Measurements from ENCODE around the gene OTUD5. TPM values are rescaled to one million over a fixed set of nuclear protein-coding genes. Genes with fewer than 3 reads are reported as not detected.

Gene OTUD5
- total RNA-seq, 2 donors from 2014 or later: 75.8 to 79.9 TPM

GRCh38 chrX:48966796-48967579 lies 9.6 kb upstream of the OTUD5 start:
- no peaks in the 10 kb centered on the region for H3K9me3 Mint-ChIP-seq
- no peak overlapping the region for H3K4me3 Mint-ChIP-seq
- peaks cover 0 to 3% of the 10 kb centered on the region in 2 donors for H3K27me3 Mint-ChIP-seq
- ATAC-seq (no peak), DNase-seq (ENCODE audit: low spot score) (no peak)
- no peaks in the 10 kb centered on the region for H3K36me3 Mint-ChIP-seq
- no peak overlapping the region for H3K27ac Mint-ChIP-seq
- H3K4me1 Mint-ChIP-seq (ENCODE audit: low read depth in 2 of 2): no peaks in the 10 kb centered on the region

GRCh38 chrX:48965959-48966358 lies 8.6 kb upstream of the OTUD5 start:
- Mint-ChIP-seq H3K9me3 (no peaks in the 10 kb centered on the region), H3K27me3 (peaks cover 0 to 3% of the 10 kb centered on the region in 2 donors), H3K4me3 (no peak overlapping the region), H3K27ac (no peak overlapping the region), H3K4me1 (ENCODE audit: low read depth in 2 of 2) (no peaks in the 10 kb centered on the region), H3K36me3 (no peaks in the 10 kb centered on the region)
- DNase-seq (ENCODE audit: low spot score): no peak
- ATAC-seq: no peak

- H3K4me3 Mint-ChIP-seq: no peak overlapping the region
- DNase-seq (ENCODE audit: low spot score) (no peak), ATAC-seq (no peak)
- peaks cover 7 to 24% of the 10 kb centered on the region in 2 donors for H3K4me1 Mint-ChIP-seq (ENCODE audit: low read depth in 2 of 2)
- no peaks in the 10 kb centered on the region for H3K9me3 Mint-ChIP-seq
- H3K27ac Mint-ChIP-seq: peak overlapping the region in 1 of 2 donors; percentile 11
- no peaks in the 10 kb centered on the region for H3K36me3 Mint-ChIP-seq
- H3K27me3 Mint-ChIP-seq: peaks cover 0 to 8% of the 10 kb centered on the region in 2 donors
Observed at GRCh38 chrX:48961585-48962091, 4.2 kb upstream of the OTUD5 start.

GRCh38 chrX:48960291-48960690 lies 2.9 kb upstream of the OTUD5 start:
- ATAC-seq: no peak
- DNase-seq (ENCODE audit: low spot score): no peak
- Mint-ChIP-seq H3K4me3 (peak overlapping the region; percentile 99), H3K4me1 (ENCODE audit: low read depth in 2 of 2) (peaks cover 11 to 30% of the 10 kb centered on the region in 2 donors), H3K9me3 (no peaks in the 10 kb centered on the region), H3K27ac (peak overlapping the region in 1 of 2 donors; percentile 99), H3K27me3 (peaks cover 0 to 8% of the 10 kb centered on the region in 2 donors), H3K36me3 (no peaks in the 10 kb centered on the region)

GRCh38 chrX:48958635-48959094 lies 1.3 kb upstream of the OTUD5 start:
- H3K4me1 Mint-ChIP-seq (ENCODE audit: low read depth in 2 of 2): peaks cover 20 to 30% of the 10 kb centered on the region in 2 donors
- H3K27me3 Mint-ChIP-seq: peaks cover 0 to 8% of the 10 kb centered on the region in 2 donors
- ATAC-seq: no peak
- no peak for DNase-seq (ENCODE audit: low spot score)
- H3K36me3 Mint-ChIP-seq: no peaks in the 10 kb centered on the region
- peak overlapping the region; percentile 99 for H3K4me3 Mint-ChIP-seq
- H3K27ac Mint-ChIP-seq: peak overlapping the region; percentile 99
- no peaks in the 10 kb centered on the region for H3K9me3 Mint-ChIP-seq

GRCh38 chrX:48957827-48958634 lies 624 bp upstream of the OTUD5 start:
- H3K36me3 Mint-ChIP-seq: no peaks in the 10 kb centered on the region
- peaks cover 0 to 8% of the 10 kb centered on the region in 2 donors for H3K27me3 Mint-ChIP-seq
- H3K4me1 Mint-ChIP-seq (ENCODE audit: low read depth in 2 of 2): peaks cover 26 to 30% of the 10 kb centered on the region in 2 donors
- ATAC-seq (peak; percentile 92), DNase-seq (ENCODE audit: low spot score) (peak; percentile 95)
- peak overlapping the region; percentile 99 for H3K27ac Mint-ChIP-seq
- H3K4me3 Mint-ChIP-seq: peak overlapping the region; percentile 99
- no peaks in the 10 kb centered on the region for H3K9me3 Mint-ChIP-seq

GRCh38 chrX:48956728-48957414 lies 536 bp downstream of the OTUD5 start:
- DNase-seq (ENCODE audit: low spot score) (peak; percentile 81), ATAC-seq (peak; percentile 40 to 45)
- peaks cover 0 to 8% of the 10 kb centered on the region in 2 donors for H3K27me3 Mint-ChIP-seq
- H3K27ac Mint-ChIP-seq: peak overlapping the region; percentile 83 to 99
- H3K4me3 Mint-ChIP-seq: peak overlapping the region; percentile 86
- no peaks in the 10 kb centered on the region for H3K36me3 Mint-ChIP-seq
- peaks cover 34 to 42% of the 10 kb centered on the region in 2 donors for H3K4me1 Mint-ChIP-seq (ENCODE audit: low read depth in 2 of 2)
- H3K9me3 Mint-ChIP-seq: no peaks in the 10 kb centered on the region

- ATAC-seq (no peak), DNase-seq (ENCODE audit: low spot score) (no peak)
- Mint-ChIP-seq H3K4me3 (no peak overlapping the region), H3K27ac (no peak overlapping the region), H3K36me3 (no peaks in the 10 kb centered on the region), H3K27me3 (peaks cover 0 to 2% of the 10 kb centered on the region in 2 donors), H3K9me3 (peaks cover 3% of the 10 kb centered on the region), H3K4me1 (ENCODE audit: low read depth in 2 of 2) (peaks cover 28 to 39% of the 10 kb centered on the region in 2 donors)
Observed at GRCh38 chrX:48948589-48948988, 8.8 kb downstream of the OTUD5 start.

- DNase-seq (ENCODE audit: low spot score) (no peak), ATAC-seq (peak in 1 of 2 donors; percentile 65)
- Mint-ChIP-seq H3K4me3 (no peak overlapping the region), H3K27ac (peak overlapping the region; percentile 46 to 71), H3K36me3 (peaks cover 9% of the 10 kb centered on the region), H3K4me1 (ENCODE audit: low read depth in 2 of 2) (peaks cover 38 to 47% of the 10 kb centered on the region in 2 donors), H3K27me3 (peaks cover 0 to 2% of the 10 kb centered on the region in 2 donors), H3K9me3 (peaks cover 3% of the 10 kb centered on the region)
Observed at GRCh38 chrX:48945517-48946348, 11.7 kb downstream of the OTUD5 start.

DNA sequence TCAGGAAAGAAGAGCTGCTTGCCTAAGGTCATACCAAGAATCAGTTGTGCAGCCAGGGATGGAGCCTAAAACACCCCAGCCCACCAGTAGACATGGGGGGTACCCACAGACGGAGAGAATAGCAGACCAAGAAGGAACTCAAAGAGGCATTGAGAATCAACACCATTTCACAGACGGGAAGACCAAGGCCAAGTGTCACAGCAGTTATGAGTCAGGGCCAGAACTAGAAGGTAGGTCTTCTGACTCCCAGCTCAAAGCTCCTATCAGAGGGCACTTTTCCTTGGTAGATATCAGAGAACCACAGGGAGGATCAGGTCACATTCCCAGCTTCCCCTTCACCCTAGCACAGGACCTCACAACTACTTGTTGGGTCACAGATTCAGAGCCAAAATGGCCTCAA lies 14.5 kb downstream of the OTUD5 start:
- H3K36me3 Mint-ChIP-seq: peaks cover 12% of the 10 kb centered on the region
- ATAC-seq (peak in 1 of 2 donors; percentile 54), DNase-seq (ENCODE audit: low spot score) (no peak)
- peak overlapping the region; percentile 94 to 96 for H3K27ac Mint-ChIP-seq
- H3K9me3 Mint-ChIP-seq: no peaks in the 10 kb centered on the region
- H3K27me3 Mint-ChIP-seq: peaks cover 0 to 2% of the 10 kb centered on the region in 2 donors
- peak overlapping the region; percentile 85 for H3K4me3 Mint-ChIP-seq
- H3K4me1 Mint-ChIP-seq (ENCODE audit: low read depth in 2 of 2): peaks cover 66 to 69% of the 10 kb centered on the region in 2 donors

DNA sequence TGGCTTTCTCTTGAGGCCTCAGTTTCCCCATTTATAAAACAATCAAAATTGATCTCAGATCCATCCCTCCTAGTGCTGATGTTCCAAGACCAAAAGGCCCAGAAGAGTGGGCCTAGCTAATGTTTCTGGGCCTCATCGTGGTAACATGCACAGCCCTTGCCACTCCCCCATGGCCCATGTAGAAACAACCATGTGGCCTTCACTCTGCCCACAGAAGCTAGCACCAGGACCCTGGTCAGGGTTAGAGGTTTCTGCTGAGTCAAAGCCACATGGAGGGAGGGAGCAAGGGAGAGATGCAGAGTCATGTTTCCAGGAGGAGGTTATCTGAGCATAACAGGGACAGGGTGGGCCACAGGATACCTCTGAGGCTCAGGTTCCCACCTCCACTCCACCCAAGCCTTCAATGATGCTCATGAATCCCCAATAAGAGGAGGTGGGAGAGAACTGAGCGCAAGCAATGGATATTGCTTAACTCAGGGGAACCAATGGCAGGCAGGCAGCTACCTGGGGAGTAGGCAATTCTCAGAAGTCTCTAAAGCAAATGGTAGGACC lies 16.9 kb downstream of the OTUD5 start:
- ATAC-seq (peak; percentile 30 to 54), DNase-seq (ENCODE audit: low spot score) (peak; percentile 71)
- Mint-ChIP-seq H3K27ac (peak overlapping the region; percentile 94 to 96), H3K4me1 (ENCODE audit: low read depth in 2 of 2) (peaks cover 81 to 82% of the 10 kb centered on the region in 2 donors), H3K4me3 (peak overlapping the region; percentile 86), H3K27me3 (no peaks in the 10 kb centered on the region), H3K36me3 (peaks cover 14% of the 10 kb centered on the region), H3K9me3 (no peaks in the 10 kb centered on the region)

- Mint-ChIP-seq H3K27me3 (no peaks in the 10 kb centered on the region), H3K4me3 (peak overlapping the region; percentile 86), H3K27ac (peak overlapping the region; percentile 94 to 96), H3K36me3 (peaks cover 19% of the 10 kb centered on the region), H3K4me1 (ENCODE audit: low read depth in 2 of 2) (peaks cover 89 to 90% of the 10 kb centered on the region in 2 donors), H3K9me3 (no peaks in the 10 kb centered on the region)
- DNase-seq (ENCODE audit: low spot score): peak; percentile 58
- no peak for ATAC-seq
Observed at GRCh38 chrX:48939524-48940228, 17.7 kb downstream of the OTUD5 start.
